DMS114 treated with DMSO at 0.1 percent for 48 hours (cell line): Measurements from ENCODE around the gene EHD4.

Source experiments
- DNase-seq: peaks from one replicate; lab custom pipeline; 2025; ENCODE audit not compliant: unreplicated experiment; lab: John Stamatoyannopoulos, UW

Gene EHD4

GRCh38 chr15:41881920-41882688, 90.3 kb downstream of the EHD4 start:
- no peak for DNase-seq

- no peak for DNase-seq
Observed at GRCh38 chr15:41881550-41881919, 90.8 kb downstream of the EHD4 start.

GRCh38 chr15:41881086-41881485, 91.3 kb downstream of the EHD4 start:
- no peak for DNase-seq

- DNase-seq: no peak
Observed at GRCh38 chr15:41880156-41880877, 92.0 kb downstream of the EHD4 start.

GRCh38 chr15:41879321-41879845, 93.0 kb downstream of the EHD4 start:
- no peak for DNase-seq

GRCh38 chr15:41878355-41878699, 94.0 kb downstream of the EHD4 start:
- no peak for DNase-seq

- no peak for DNase-seq
Observed at GRCh38 chr15:41877631-41878354, 94.6 kb downstream of the EHD4 start.

GRCh38 chr15:41876689-41877088, 95.7 kb downstream of the EHD4 start:
- DNase-seq: no peak

GRCh38 chr15:41876007-41876406, 96.3 kb downstream of the EHD4 start:
- no peak for DNase-seq

- DNase-seq: no peak
Observed at GRCh38 chr15:41874736-41875135, 97.6 kb downstream of the EHD4 start.

- DNase-seq: no peak
Observed at GRCh38 chr15:41873711-41874110, 98.6 kb downstream of the EHD4 start.

GRCh38 chr15:41872166-41872747, 100.1 kb downstream of the EHD4 start:
- no peak for DNase-seq

GRCh38 chr15:41871175-41871905, 101.0 kb downstream of the EHD4 start:
- no peak for DNase-seq

GRCh38 chr15:41870689-41871081, 101.7 kb downstream of the EHD4 start:
- no peak for DNase-seq

GRCh38 chr15:41869770-41870688, 102.3 kb downstream of the EHD4 start:
- no peak for DNase-seq

GRCh38 chr15:41868321-41868720, 104.0 kb downstream of the EHD4 start:
- DNase-seq: no peak

GRCh38 chr15:41866872-41867579, 105.3 kb downstream of the EHD4 start:
- DNase-seq: no peak

GRCh38 chr15:41866263-41866703, 106.1 kb downstream of the EHD4 start:
- DNase-seq: no peak

GRCh38 chr15:41865490-41866055, 106.8 kb downstream of the EHD4 start:
- no peak for DNase-seq
